Measurements from ENCODE around the gene SYPL1.
"Not testable (repeated sequence)": the region's sequence is repeated elsewhere in the genome, so short reads cannot be mapped to it uniquely, and the experiment has no call there.

The SYPL1 gene

DNA sequence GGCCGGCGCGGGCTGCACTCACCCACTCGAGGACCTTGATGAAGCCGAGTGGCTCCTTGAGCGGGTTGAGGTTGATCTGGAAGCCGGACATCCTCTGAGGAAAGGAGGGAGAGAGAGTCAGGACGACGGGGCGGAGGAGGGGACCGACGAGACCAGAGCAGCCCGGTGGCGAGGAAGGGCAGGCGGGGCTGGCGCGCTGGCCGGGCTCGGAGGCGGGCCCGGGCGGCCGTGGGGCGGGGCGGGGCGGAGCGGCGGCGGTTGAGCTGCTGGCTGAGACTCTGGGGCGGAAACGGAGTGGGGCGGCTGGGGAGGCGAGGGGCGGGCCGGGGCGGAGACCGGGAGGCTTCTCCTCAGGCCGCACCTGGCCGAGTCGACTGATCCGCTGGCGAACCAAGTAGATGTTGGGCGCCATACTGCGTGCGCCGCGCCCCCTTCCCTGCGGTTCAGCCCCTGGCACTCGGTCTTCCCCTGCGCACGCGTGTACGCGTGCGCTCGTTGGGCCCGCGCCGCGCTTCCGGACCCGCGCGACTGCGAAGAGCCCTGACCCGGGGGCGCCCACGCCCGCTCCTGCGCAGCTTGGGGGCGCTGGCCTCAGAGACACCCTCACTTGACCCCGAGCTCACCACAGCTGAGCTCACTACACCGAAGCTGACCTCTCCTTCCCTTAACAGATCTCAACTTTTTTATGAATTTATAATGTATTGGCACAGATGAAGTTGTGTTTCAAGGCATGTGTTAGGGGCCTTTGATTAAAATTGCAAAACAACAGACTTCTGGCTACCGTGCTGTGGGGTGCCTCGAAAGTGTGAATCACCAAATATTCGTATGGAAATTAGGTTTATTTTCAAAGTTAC is at the start of gene SYPL1:
Gene SYPL1 (minus strand): TSS at position 195 of the 854 bp plus-strand sequence. CDS start 104 bp downstream, at position 91.
- peak; percentile 93 for DNase-seq

DNA sequence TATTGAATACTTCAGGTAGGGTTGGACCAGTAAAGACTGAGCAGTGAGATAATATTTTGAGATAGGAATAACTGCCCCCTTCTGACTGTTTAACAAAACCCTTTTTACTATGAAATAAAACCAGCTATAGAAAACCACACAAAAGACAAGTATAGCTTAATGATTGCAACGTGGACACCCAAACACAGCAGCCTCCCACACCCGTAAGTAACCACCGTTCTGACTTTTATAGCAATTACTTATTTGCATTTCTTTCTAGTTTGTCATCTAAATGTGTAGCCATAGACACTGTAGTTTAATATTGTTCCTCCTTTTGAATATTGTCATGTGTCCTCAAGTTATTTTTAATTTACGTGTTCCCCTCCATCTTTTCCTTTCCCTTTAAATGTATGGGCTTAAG is 42.9 kb upstream of the SYPL1 start:
- DNase-seq, result no peak

DNA sequence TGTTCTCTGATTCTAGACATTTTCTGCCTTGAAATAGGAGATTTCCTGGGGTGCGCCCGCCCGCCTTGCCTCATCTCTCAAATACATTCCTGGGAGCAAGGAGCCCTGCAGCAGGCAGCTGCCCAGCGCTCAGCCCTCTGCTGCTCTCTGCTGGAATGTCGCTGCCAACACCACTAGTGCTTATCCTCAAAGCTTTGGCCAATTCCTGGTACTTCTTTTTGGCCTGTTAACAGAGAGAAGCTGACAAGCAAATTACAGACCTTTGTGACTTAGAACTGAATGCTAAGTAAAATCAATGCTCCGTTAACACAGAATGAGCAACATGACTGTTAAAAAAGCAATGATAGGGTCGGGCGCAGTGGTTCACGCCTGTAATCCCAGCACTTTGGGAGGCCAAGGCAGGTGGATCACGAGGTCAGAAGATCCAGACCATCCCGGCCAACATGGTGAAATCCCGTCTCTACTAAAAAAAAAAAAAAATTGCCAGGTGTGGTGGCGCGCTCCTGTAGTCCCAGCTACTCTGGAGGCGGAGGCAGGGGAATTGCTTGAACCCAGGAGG is 41.9 kb upstream of the SYPL1 start:
- peak; percentile 42 for DNase-seq

DNA sequence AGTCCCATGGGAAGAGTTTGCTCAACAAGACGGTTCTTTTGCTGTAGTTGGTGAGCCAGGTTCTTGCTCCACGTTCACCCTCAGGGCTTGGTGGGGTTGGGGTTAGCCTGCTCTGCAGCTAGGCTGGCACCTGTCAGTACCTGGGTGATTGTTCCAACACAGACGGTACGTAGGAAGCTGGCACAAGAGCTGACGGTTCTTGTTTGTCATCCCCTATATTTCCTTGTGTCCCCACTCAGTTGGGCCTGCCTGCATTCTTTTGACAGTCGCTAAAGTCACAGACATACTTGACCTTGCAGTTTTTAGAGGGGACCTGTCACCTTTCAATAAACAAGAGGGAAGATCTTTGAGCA is 40.2 kb upstream of the SYPL1 start:
- DNase-seq, result no peak

DNA sequence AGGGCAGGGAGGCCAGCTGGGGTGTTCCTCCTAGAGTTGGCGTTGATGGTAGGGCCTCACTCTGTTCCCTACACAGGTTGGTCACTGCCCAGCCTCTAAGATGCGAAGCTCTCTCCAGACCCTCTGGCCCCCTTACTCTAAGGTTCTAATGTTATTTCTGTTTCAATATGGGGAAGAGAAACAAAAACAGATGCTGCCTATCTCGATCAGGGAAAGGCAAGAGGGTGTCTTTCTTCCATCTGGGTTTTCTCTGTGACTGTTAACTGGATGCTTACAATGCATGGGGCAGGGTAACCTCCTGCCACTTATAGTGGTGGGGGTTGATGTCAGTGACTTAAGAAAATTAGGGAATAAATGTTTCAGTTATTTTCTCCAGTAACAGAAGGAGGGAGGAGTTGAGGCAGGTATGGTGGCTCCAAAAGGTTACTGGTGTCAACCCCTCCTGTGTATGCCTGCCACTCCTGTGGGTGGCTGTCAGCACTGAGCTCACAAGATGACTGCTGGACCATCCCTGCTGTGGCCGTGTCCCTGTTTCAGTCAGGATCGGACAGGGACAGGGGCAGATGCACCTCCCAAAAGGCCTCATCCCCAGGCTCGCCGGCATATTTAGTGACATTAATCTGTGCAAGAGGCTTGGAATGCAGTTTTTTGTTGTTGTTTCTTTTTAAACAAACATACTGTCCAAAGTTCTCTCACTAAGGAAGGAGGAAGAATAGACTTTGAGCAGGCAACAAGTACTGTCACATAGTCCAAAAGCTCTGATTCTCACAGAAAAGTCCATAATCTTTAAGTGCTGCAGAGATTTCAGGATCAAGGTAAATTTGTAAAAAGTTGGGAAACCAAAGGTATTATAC is 39.6 kb upstream of the SYPL1 start:
- DNase-seq, result no peak

DNA sequence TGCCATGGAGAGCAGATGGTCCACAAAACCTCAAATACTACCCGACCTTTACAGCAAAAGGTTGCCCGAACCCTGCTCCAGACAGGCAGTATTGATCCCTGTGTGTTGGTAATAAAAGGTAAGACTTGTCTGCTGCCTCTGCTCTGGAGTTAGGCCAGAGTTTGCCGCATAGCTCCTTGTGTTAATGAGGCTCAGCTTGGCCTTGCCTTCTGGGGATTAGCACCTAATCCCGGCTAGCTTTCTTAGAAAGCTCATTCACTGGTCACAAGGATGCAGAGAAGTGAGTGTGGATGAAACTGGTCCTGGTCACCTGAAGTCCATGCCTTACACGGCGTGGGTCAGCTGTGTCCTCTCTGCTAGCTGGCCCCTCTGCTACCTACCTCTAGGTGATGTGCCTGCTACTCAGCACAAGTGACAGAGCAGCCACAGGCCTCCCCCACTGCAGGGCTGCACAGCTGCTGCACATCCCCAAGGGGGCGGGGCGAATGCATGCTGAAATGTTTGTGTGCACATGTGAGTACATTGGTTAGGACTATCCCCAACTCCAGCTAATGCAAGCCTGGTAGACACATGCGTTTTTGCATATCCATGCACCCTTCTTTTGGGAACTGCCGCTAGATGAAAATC is 31.7 kb upstream of the SYPL1 start:
- no peak for DNase-seq

DNA sequence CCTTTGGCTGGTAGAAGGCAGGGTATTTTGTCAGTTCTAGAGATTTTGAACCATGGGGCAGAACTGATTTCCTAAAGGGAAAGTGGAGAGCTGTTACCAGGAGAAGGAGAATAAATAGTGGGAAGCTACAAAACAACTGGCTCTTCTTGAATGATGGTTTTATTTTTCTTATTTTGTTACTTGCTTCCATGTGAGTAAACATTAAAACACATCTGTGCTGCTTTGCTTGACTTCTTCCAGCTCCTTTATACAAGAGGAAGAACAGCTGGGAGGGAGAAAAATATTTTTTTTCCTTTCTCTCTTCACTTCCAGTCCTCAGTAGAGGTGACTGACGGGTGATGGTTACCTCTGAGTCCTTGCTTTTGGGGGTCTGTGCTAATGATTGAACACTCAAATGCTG is 30.0 kb upstream of the SYPL1 start:
- no peak for DNase-seq

DNA sequence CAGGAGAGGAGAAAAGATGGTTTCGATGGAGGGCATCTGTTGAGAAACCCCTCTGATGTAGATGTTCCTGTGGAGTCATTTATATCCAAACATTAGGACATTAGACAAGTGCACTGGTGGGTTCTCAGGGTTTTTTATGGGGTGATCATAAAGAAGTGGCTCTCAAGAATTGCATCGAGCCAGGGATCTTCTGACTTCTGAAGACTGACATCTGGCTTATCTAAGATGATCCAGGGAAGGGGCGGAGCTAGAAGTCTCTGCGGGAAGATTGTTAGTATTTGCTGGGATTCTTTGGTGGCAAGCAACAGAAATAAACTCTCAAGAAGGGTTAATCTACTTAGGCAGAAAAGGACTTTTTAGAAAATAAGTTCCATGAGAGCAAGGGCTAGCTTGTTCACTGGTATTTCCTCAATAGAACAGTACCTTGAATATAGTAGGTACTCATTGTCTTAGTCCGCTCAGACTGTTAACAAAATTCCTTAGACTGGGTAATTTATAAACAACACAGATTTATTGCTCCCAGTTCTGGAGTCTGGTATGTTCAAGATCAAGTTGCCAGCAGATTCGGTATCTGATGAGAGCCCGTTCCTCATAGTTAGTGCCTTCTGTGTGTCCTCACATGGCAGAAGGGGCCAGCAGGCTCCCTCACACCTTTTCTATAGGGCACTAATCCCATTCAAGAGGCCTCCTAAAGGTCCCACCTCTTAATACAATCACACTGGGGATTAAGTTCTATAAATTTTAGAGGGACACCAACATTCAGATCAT is 28.5 kb upstream of the SYPL1 start:
- DNase-seq, result no peak

DNA sequence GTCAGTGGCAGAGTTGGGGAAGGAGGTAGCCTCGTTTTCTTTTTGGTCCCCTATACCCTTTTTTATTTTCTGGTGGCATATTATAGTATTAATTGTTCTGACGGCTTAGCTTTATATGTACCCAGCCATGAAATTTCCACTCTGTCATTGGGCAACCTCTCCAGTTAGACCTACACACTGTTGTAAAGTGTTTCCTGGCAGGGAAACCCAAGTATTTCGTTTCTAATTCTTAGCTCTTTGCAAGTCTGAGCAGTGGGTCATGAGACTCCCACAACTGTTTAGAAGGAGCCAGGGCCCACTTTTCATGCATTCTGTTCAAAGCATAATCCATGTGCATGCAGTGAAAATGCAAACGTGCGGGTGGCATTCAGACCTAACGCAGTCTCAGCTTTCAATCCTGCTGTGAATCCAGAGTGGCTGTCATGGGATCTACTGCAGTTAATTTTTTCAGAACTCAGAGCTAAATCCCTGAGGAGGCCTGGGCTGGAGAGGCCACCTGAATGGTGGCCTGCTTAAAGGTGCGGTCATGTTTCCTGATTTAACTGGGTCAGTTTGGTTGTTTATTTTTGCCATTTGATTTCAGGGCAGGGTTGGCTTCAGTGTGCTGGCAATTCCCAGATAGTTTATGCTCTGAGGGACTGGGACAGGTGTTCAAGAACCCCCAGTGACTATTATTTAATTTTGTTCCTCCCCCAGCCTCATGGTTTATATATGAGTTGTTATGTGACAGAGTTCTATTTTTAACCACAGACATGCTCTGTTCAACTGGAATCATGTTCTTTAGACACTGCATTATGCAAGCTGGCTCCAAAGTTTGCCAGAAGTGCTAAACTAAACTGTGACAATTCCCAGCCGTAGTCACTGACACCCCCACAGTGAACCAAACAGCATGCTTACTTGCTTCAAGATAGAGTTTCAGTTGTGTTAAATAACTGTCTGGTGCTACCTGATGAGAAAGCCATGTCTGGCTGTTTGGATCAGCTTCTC is 27.4 kb upstream of the SYPL1 start:
- no peak for DNase-seq

DNA sequence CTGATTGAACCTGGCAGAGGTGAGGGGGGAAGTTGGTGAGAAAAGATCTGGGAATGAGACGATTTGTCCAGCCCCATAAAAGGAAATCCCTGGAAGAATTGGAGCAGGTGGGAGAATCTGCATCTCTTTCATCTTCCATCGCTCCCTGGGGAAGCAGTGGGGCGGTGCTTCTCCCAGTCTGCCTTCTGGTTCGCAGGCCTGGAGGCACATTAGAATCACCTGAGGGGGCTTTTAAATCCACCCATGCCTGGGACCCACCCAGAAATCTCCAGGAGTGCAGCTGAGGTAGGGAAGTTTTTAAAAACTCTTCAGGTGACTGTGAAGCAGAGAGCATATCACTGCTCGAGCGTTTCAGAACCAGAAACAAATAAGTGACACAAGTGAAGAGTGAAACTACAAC is 26.7 kb upstream of the SYPL1 start:
- no peak for DNase-seq

DNA sequence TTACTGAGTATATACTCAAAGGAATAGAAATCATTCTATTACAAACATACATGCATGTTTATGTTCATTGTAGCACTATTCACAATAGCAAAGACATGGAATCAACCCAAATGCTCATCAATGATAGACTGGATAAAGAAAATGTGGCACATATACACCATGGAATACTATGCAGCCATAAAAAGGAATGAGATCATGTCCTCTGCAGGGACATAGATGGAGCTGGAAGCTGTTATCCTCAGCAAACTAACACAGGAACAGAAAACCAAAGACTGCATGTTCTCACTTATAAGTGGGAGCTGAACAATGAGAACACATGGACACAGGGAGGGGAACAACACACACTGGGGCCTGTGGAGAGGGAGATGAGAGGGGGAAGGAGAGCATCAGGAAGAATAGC is 26.1 kb upstream of the SYPL1 start:
- DNase-seq, result not testable (repeated sequence)

DNA sequence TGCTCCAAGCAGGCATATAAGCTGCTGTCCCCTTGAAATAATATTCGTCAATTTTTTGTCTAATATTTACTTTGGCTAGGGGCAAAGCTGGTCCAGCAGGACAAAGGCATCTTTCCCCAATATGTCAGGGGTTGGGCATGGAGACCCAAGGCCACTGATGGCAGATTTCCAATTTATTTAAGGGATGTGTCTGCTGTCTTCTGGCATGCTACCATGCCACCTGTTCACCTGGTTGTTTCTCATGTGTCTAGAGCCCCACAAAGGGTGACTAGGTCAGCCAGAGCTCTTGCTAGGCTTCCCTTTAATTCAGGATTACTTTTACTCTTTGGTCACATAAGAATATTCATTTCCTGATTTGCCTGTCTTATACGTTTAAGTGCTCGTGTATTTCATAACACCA is 22.1 kb upstream of the SYPL1 start:
- no peak for DNase-seq

DNA sequence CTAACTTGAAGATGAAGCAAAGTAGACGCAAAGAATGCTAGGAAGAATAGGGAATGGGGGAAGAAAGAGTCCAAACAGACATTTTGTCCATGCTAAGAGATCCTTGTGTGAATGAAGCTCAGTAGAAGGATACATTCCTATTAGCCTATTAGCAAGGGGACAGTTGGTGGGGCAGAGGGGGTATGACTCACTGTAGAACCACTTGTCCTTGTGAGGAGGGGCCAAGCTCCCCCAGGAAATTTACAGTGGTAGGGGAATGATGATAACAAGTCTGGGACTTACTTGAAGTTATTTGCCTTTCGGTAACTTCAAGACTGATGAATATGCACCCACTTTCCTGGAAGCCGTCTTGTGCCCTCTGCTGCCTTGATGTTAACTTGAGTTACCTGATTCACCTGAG is 17.2 kb upstream of the SYPL1 start:
- DNase-seq, result no peak

DNA sequence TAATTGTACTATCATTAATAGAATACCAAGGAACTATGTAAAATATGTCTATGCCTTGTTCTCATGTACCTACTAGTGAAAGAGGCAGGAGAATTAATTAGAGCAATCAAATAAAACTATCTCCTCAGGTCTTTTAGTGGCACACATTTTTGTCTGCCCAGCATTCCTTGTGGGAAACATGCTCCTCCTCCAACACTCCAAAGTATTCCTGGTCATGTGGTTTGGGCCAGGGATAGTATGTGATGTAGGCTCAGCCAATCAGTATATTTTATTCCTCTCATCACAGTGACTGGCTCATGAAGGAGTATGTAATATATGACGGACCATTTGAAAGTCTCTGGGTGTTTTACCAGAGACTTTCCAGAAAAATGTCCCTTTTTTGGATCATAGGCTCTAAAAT is 16.7 kb upstream of the SYPL1 start:
- no peak for DNase-seq

DNA sequence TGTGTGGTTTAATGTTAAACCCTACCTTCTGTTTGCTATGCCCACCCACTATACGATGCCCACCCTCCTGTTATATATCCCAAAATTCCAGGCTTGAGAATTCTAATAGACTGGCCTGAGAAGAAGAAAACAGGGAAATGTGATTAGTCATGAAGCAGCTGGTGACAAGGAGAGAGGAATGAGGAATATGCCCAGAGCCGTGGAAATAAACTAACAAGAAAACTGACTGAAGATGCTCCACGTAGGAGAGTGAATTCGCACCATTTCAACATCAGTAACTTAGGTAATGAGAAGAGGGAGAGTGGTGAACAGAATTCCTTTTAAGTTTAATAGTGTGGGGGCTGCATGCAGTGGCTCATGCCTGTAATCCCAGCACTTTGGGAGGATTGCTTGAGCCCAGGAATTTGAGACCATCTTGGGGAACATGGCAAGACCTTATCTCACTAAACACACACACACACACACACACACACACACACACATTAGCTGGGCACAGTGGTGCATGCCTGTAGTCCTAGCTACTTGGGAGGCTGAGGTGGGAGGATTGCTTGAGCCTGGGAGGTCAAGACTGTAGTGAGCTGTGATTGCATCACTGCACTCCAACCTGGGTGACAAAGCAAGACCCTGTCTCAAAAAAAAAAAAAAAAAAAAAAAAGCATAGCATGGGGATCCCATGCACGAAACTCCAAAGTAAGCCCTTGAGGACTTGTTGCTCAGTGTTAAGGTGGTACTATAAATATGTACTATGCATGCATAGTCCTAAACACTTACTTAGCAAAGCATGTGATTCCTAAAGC is 16.1 kb upstream of the SYPL1 start:
- no peak for DNase-seq

DNA sequence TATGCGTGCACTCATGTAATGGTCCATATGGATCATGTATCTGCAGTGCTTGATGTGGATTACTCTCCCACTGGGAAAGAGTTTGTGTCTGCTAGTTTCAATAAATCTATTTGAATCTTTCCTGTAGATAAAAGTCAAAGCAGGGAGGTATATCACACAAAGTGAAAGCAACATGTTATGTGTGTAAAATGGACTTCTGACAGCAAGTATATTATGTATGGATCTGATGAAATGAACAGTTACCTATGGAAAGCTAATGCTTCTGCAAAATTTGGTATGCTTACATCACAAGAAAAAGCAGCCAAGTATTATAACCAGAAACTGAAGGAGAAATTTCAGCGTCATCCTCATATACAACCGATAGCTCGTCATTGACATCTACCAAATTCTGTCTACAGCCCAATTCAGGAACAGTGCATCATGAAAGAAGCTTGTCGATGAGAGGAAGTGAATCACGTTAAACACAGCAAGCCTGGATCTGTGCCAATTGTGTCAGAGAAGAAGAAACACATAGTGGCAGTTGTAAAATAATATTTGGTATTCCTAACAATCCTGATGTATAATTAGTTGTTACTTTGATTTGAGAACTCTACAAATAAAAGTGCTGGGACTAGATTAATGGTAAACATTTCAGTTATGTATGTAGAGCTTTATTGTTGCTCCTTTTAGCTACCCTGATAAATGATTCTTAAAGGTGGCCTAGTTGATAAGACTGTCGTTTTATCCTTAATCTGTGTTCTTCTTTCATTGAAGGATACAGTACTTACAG is 14.2 kb upstream of the SYPL1 start:
- DNase-seq, result peak; percentile 8

DNA sequence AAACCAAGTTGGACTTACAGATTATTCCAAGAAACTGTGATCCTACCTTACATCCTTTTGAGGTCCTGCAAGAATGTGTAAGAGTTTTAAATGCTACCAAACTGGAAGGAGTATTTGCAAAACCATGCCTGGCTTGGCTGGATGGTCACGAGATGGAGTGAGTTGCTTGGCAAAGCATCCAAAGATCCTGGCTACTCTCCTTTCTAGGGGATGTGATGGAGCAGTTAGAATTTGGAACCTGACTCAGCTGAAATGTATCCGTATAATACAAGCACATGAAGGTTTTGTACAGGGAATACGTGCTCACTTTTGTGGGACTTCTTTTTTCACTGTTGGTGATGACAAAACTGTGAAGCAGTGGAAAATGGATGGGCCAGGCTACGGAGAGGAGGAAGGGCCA is 13.3 kb upstream of the SYPL1 start:
- no peak for DNase-seq

DNA sequence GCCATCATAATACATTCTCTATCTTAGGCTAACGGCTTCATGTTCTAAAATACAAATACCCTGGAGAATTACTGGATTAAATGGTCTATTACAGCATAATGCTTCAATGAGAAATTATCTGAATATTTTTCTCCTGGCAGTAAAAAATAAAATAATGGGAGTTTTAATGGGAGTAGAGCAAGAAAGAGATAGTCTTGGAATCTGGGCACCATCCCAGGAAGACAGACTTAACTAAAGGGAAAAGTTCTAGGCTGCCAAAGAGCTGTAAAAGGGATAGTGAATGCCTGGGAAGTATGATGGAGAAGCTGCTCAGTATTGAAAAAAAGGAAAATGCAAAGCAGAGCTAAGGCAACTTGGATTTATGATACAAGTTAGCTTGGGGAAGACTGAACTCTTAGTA is 12.1 kb upstream of the SYPL1 start:
- no peak for DNase-seq

DNA sequence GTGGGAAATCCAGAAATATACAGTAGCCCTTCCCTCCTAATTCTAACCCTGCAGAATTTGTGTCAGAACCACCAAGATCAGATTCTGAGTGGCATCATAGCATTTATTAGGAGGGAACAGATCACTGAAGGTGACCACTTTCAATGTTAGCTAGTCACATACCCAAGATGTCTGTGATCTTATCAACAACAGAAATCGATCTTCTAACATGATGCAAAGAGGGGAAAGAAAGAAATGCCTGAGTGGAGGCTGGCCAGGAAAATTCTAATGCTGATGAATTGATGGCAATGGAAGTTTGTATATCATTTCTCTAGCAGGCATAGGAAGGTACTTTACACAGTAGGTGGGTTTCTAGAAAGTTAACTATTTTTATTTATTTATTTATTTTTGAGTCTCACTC is 10.6 kb upstream of the SYPL1 start:
- no peak for DNase-seq
